HEK293 (cell line): ENCODE data around the gene PCSK6.

Experiments used
- GLI4 ChIP-seq: fragments of 450-650 bp; formaldehyde crosslinking; IDR thresholded peaks from 2 replicates; pipeline ENCODE4 v1.5.1; 2016; ENCODE audit warnings: missing biosample characterization, missing genetic modification characterization
- GLIS2 ChIP-seq: fragments of 450-650 bp; formaldehyde crosslinking; IDR thresholded peaks from 2 replicates; pipeline ENCODE4 v1.5.1; 2016; ENCODE audit warnings: missing biosample characterization, missing genetic modification characterization
- KLF1 ChIP-seq: fragments of 450-650 bp; formaldehyde crosslinking; IDR thresholded peaks from 2 replicates; pipeline ENCODE4 v1.5.1; 2016; ENCODE audit warnings: missing biosample characterization, missing genetic modification characterization
- PBX3 ChIP-seq: sonication (generic); formaldehyde crosslinking; IDR thresholded peaks from 2 replicates; pipeline ENCODE4 v1.8.1; 2022; ENCODE audit warnings: mild to moderate bottlenecking, moderate library complexity, missing genetic modification reagents
- TSHZ1 ChIP-seq: fragments of 450-650 bp; formaldehyde crosslinking; IDR thresholded peaks from 2 replicates; pipeline ENCODE4 v1.5.1; 2016; ENCODE audit warnings: missing biosample characterization, missing genetic modification characterization, borderline replicate concordance
- WT1 ChIP-seq: fragments of 450-650 bp; formaldehyde crosslinking; IDR thresholded peaks from 2 replicates; pipeline ENCODE4 v1.5.1; 2016; ENCODE audit warnings: missing biosample characterization, missing genetic modification characterization
- YY1 ChIP-seq: fragments of 450-650 bp; formaldehyde crosslinking; IDR thresholded peaks from 2 replicates; pipeline ENCODE4 v1.5.1; 2018; ENCODE audit warnings: missing biosample characterization, missing genetic modification characterization
- YY2 ChIP-seq: fragments of 450-650 bp; formaldehyde crosslinking; IDR thresholded peaks from 2 replicates; pipeline ENCODE4 v1.5.1; 2016; ENCODE audit warnings: missing biosample characterization, missing genetic modification characterization
- ZFP69B ChIP-seq: fragments of 450-650 bp; formaldehyde crosslinking; IDR thresholded peaks from 2 replicates; pipeline ENCODE4 v1.5.1; 2016; ENCODE audit warnings: missing biosample characterization, missing genetic modification characterization
- ZNF10 ChIP-seq: fragments of 450-650 bp; formaldehyde crosslinking; IDR thresholded peaks from 2 replicates; pipeline ENCODE4 v1.5.1; 2017; ENCODE audit warnings: missing biosample characterization, missing genetic modification characterization
- ZNF146 ChIP-seq: fragments of 450-650 bp; formaldehyde crosslinking; IDR thresholded peaks from 2 replicates; pipeline ENCODE4 v1.5.1; 2016; ENCODE audit warnings: missing biosample characterization, missing genetic modification characterization
- ZNF148 ChIP-seq: fragments of 450-650 bp; formaldehyde crosslinking; IDR thresholded peaks from 2 replicates; pipeline ENCODE4 v1.5.0; 2017; ENCODE audit warnings: missing biosample characterization, missing genetic modification characterization, borderline replicate concordance
- ZNF16 ChIP-seq: fragments of 450-650 bp; formaldehyde crosslinking; IDR thresholded peaks from 2 replicates; pipeline ENCODE4 v1.5.1; 2016; ENCODE audit warnings: low read depth, missing biosample characterization, missing genetic modification characterization
- ZNF280C ChIP-seq: fragments of 450-650 bp; formaldehyde crosslinking; IDR thresholded peaks from 2 replicates; pipeline ENCODE4 v1.5.1; 2016; ENCODE audit warnings: missing biosample characterization, missing genetic modification characterization
- ZNF302 ChIP-seq: fragments of 450-650 bp; formaldehyde crosslinking; IDR thresholded peaks from 2 replicates; pipeline ENCODE4 v1.5.1; 2016; ENCODE audit warnings: missing biosample characterization, missing genetic modification characterization, low read depth
- ZNF398 ChIP-seq: fragments of 450-650 bp; formaldehyde crosslinking; IDR thresholded peaks from 2 replicates; pipeline ENCODE4 v1.5.1; 2017; ENCODE audit warnings: missing biosample characterization, missing genetic modification characterization
- ZNF404 ChIP-seq: fragments of 450-650 bp; formaldehyde crosslinking; IDR thresholded peaks from 2 replicates; pipeline ENCODE4 v1.5.1; 2017; ENCODE audit warnings: missing biosample characterization, missing genetic modification characterization
- ZNF544 ChIP-seq: fragments of 450-650 bp; formaldehyde crosslinking; IDR thresholded peaks from 2 replicates; pipeline ENCODE4 v1.5.0; 2017; ENCODE audit warnings: missing biosample characterization, missing genetic modification characterization
- ZNF555 ChIP-seq: fragments of 450-650 bp; formaldehyde crosslinking; conservative IDR thresholded peaks from 2 replicates; pipeline ENCODE4 v1.5.1; 2017; ENCODE audit warnings: missing biosample characterization, mild to moderate bottlenecking, missing genetic modification characterization, inconsistent platforms
- ZNF560 ChIP-seq: fragments of 450-650 bp; formaldehyde crosslinking; IDR thresholded peaks from 2 replicates; pipeline ENCODE4 v1.5.1; 2017; ENCODE audit warnings: missing biosample characterization, missing genetic modification characterization, borderline replicate concordance
- ZNF658 ChIP-seq: fragments of 450-650 bp; formaldehyde crosslinking; IDR thresholded peaks from 2 replicates; pipeline ENCODE4; 2016; ENCODE audit warnings: missing biosample characterization, missing genetic modification characterization
- ZNF660 ChIP-seq: fragments of 450-650 bp; IDR thresholded peaks from 2 replicates; pipeline ENCODE4 v1.5.1; 2018; ENCODE audit warnings: missing biosample characterization, mild to moderate bottlenecking, missing genetic modification characterization
- ZNF664 ChIP-seq: fragments of 450-650 bp; formaldehyde crosslinking; IDR thresholded peaks from 2 replicates; pipeline ENCODE4 v1.5.1; 2016; ENCODE audit warnings: missing biosample characterization, missing genetic modification characterization
- ZNF677 ChIP-seq: fragments of 450-650 bp; IDR thresholded peaks from 2 replicates; pipeline ENCODE4 v1.5.0; 2018; ENCODE audit warnings: missing biosample characterization, mild to moderate bottlenecking, missing genetic modification characterization, moderate library complexity
- ZNF843 ChIP-seq: fragments of 450-650 bp; formaldehyde crosslinking; IDR thresholded peaks from 2 replicates; pipeline ENCODE4 v1.5.1; 2016; ENCODE audit warnings: missing biosample characterization, missing genetic modification characterization
- ZSCAN23 ChIP-seq: fragments of 450-650 bp; formaldehyde crosslinking; IDR thresholded peaks from 2 replicates; pipeline ENCODE4 v1.5.1; 2016; ENCODE audit warnings: missing biosample characterization, missing genetic modification characterization
- ZSCAN4 ChIP-seq: fragments of 450-650 bp; formaldehyde crosslinking; IDR thresholded peaks from 2 replicates; pipeline ENCODE4 v1.5.1; 2017; ENCODE audit warnings: missing biosample characterization, missing genetic modification characterization

Gene PCSK6

GRCh38 chr15:101445562-101446517, 43.7 kb downstream of the PCSK6 start (continued):
- TF ChIP-seq TSHZ1 (tag by site-specific recombination) = peak; percentile 67; the same call in 1 of the 2 replicates
- no peak for TF ChIP-seq ZNF280C
- TF ChIP-seq YY2 = no peak
- no peak for TF ChIP-seq ZNF398 (tag by site-specific recombination)
- TF ChIP-seq WT1 (tag by site-specific recombination) = 0 out of 2 replicates have a peak, but pooled peaks have one; percentile 49
- no peak for TF ChIP-seq GLI4 (tag by site-specific recombination)
- TF ChIP-seq ZSCAN4 (tag by site-specific recombination) = no peak
- no peak; the same call in 1 of the 2 replicates for TF ChIP-seq ZNF10 (tag by site-specific recombination)
- TF ChIP-seq ZNF664 (tag by site-specific recombination) = peak; percentile 47; the same call in 1 of the 2 replicates
- no peak for TF ChIP-seq ZNF677 (tag by site-specific recombination)
- TF ChIP-seq ZNF544 (tag by site-specific recombination) = no peak
- TF ChIP-seq ZFP69B (tag by site-specific recombination) = 0 out of 2 replicates have a peak, but pooled peaks have one; percentile 46
- TF ChIP-seq ZNF148 = no peak
- TF ChIP-seq ZNF660 (tag by site-specific recombination) = no peak
- no peak for TF ChIP-seq KLF1 (tag by site-specific recombination)
- no peak for TF ChIP-seq ZNF146 (tag by site-specific recombination)
- TF ChIP-seq ZNF555 = no peak
- no peak for TF ChIP-seq YY1 (tag by site-specific recombination)
- TF ChIP-seq PBX3 = no peak
- no peak for TF ChIP-seq ZNF16 (tag by site-specific recombination)
- no peak for TF ChIP-seq ZNF560 (tag by site-specific recombination)
- no peak for TF ChIP-seq GLIS2 (tag by site-specific recombination)
- no peak for TF ChIP-seq ZNF843
- no peak for TF ChIP-seq ZSCAN23 (tag by site-specific recombination)
- no peak for TF ChIP-seq ZNF302 (tag by site-specific recombination)
- no peak for TF ChIP-seq ZNF404 (tag by site-specific recombination)
- no peak for TF ChIP-seq ZNF658 (tag by site-specific recombination)
